ENCODE data around the gene KLF15. TPM values are rescaled to one million over a fixed set of nuclear protein-coding genes. Genes with fewer than 3 reads are reported as not detected.

The KLF15 gene
- total RNA-seq, 4 donors from 2014 or later: 20.6 to 49.2 (median 27.5) TPM

- no peak for DNase-seq
- H3K4me3 ChIP-seq (replicated peaks in 1 of 3): no peak overlapping the region
- 68 to 78% methylated on average over 3 to 8 of the region's 9 CpGs for WGBS, 2 donors
- TF ChIP-seq POLR2A (IDR thresholded peaks at IDR 0.05) (no peak), CTCF (IDR thresholded peaks at IDR 0.05) (no peak)
- H3K27ac ChIP-seq: no peak overlapping the region
- H3K9me3 ChIP-seq: no peaks in the 10 kb centered on the region
- H3K27me3 ChIP-seq: no peaks in the 10 kb centered on the region
- H3K4me1 ChIP-seq: no peaks in the 10 kb centered on the region
- intact Hi-C loops (cut with DNase I): no loop called here
- H3K36me3 ChIP-seq: no peaks in the 10 kb centered on the region
These were observed 35.7 kb downstream of the KLF15 start for GRCh38 chr3:126321490-126321889.

- Histone ChIP-seq H3K4me1 (no peaks in the 10 kb centered on the region), H3K4me3 (replicated peaks in 1 of 3) (no peak overlapping the region), H3K27ac (no peak overlapping the region), H3K27me3 (no peaks in the 10 kb centered on the region), H3K9me3 (no peaks in the 10 kb centered on the region), H3K36me3 (no peaks in the 10 kb centered on the region)
- WGBS, 2 donors: 83 to 88% methylated on average over 3 to 7 of the region's 7 CpGs
- intact Hi-C loops (cut with DNase I): no loop called here
- no peak for TF ChIP-seq POLR2A (IDR thresholded peaks at IDR 0.05)
- TF ChIP-seq CTCF (IDR thresholded peaks at IDR 0.05): no peak
- DNase-seq: no peak
These were observed 36.5 kb downstream of the KLF15 start for GRCh38 chr3:126320517-126321293.

- WGBS, 2 donors: 78 to 79% methylated on average over 6 of the region's 6 CpGs
- no peak for DNase-seq
- intact Hi-C loops (cut with DNase I): no loop called here
These were observed 37.4 kb downstream of the KLF15 start for GRCh38 chr3:126319701-126320295.

GRCh38 chr3:126317029-126317996 lies 39.9 kb downstream of the KLF15 start:
- Histone ChIP-seq H3K27ac (no peak overlapping the region), H3K36me3 (no peaks in the 10 kb centered on the region), H3K27me3 (no peaks in the 10 kb centered on the region), H3K4me3 (replicated peaks in 1 of 3) (no peak overlapping the region), H3K4me1 (no peaks in the 10 kb centered on the region), H3K9me3 (no peaks in the 10 kb centered on the region)
- TF ChIP-seq CTCF (IDR thresholded peaks at IDR 0.05): no peak
- no peak for TF ChIP-seq POLR2A (IDR thresholded peaks at IDR 0.05)
- 63 to 67% methylated on average over 14 of the region's 14 CpGs for WGBS, 2 donors
- DNase-seq: no peak
- intact Hi-C loops (cut with DNase I): no loop called here

More at GRCh38 chr3:126319701-126320295, 37.4 kb downstream of the KLF15 start:
- no peaks in the 10 kb centered on the region for H3K36me3 ChIP-seq
- no peaks in the 10 kb centered on the region for H3K9me3 ChIP-seq
- TF ChIP-seq POLR2A (IDR thresholded peaks at IDR 0.05) (no peak), CTCF (IDR thresholded peaks at IDR 0.05) (no peak)
- no peaks in the 10 kb centered on the region for H3K4me1 ChIP-seq
- no peaks in the 10 kb centered on the region for H3K27me3 ChIP-seq
- no peak overlapping the region for H3K27ac ChIP-seq
- no peak overlapping the region for H3K4me3 ChIP-seq (replicated peaks in 1 of 3)

All from thyroid gland (tissue), 4 donors.